AG10803 (cell line): ENCODE results near the gene TRABD2A.

Experiments used
- DNase-seq: peaks from one replicate; pipeline ENCODE4 v3.0.0; 2010; ENCODE audit warnings: low read depth
- H3K4me3 ChIP-seq: 2 replicates; pipeline ENCODE4 v1.5.1; 2011; ENCODE audit warnings: mild to moderate bottlenecking, low read length, control low read depth
- TF ChIP-seq, protein P1 (sequence below): conservative IDR thresholded peaks from 2 replicates; pipeline ENCODE4 v1.5.1; 2011; ENCODE audit warnings: mild to moderate bottlenecking, low read length, control low read depth, inconsistent platforms

TRABD2A gene

DNA sequence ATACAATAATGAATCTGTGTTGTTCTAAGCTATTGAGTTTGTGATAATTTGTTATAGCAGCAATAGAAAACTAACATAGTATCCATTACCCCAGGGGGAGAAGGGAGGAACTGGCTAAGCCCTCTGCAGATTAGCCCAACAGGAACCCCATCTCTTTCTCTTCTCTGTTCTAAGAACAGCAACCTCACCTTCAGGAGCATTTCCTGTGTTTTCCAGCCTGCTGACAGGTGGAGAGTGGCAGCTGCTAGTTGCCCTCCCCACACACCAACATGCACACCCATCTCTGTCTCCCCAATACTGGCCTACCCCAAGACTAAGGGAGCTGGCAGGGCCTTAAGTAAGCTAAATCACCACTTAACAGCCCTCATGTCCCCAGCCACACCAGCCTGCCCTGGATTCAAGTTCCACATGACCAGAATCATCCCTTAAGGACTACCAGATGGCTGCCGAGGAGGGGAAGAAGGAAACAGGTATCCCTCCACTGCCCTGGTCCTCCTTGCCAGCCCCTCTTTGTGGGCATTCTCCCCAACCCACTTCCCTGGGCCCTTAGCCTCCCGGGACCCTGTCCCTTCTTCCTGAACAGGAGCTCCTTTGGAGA is 52.8 kb downstream of the TRABD2A start:
- TF ChIP-seq, protein P1, sequence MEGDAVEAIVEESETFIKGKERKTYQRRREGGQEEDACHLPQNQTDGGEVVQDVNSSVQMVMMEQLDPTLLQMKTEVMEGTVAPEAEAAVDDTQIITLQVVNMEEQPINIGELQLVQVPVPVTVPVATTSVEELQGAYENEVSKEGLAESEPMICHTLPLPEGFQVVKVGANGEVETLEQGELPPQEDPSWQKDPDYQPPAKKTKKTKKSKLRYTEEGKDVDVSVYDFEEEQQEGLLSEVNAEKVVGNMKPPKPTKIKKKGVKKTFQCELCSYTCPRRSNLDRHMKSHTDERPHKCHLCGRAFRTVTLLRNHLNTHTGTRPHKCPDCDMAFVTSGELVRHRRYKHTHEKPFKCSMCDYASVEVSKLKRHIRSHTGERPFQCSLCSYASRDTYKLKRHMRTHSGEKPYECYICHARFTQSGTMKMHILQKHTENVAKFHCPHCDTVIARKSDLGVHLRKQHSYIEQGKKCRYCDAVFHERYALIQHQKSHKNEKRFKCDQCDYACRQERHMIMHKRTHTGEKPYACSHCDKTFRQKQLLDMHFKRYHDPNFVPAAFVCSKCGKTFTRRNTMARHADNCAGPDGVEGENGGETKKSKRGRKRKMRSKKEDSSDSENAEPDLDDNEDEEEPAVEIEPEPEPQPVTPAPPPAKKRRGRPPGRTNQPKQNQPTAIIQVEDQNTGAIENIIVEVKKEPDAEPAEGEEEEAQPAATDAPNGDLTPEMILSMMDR = no peak
- H3K4me3 ChIP-seq = no peak overlapping the region
- DNase-seq = no peak

DNA sequence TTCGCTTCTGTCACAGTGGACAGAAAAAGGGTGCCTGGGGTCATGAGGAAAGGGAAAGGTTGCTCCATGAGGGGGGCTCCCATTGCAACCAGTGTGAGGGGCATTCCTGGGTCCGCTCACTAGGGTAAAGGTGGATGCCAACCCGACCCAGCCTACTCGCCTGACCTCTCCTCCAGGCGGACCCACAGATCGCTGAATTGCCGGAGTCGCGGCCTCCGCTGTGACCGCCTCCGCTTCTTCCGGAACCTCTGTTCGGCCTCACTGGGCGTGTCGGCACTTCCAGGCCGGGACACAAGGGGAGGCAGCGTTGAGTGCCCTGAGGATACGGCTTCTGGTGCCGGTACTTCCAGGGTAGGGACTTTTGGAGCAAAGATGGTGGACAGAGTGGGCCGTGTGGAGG is 57.1 kb downstream of the TRABD2A start:
- no peak overlapping the region for H3K4me3 ChIP-seq
- DNase-seq = no peak
- TF ChIP-seq, protein P1 = no peak

DNA sequence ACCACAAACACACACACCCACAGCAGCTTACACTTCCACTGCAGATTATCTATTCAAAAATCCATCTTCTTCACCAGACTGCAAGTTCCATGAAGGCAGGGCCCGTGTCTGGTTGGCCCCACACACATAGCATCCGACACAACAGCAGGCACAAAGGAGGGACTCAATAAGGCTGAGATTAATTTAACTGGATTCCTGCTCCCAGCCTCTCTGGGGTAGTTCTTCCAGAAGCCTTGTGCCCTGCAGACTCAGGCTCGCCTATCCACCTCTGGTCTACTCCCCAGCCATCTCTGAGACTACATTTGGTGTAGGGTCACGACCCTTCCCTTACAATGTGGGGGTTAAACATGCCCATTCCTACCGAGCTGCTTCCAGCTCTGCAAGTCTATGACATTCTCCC is 57.7 kb downstream of the TRABD2A start:
- DNase-seq = no peak
- H3K4me3 ChIP-seq = no peak overlapping the region
- TF ChIP-seq, protein P1 = no peak

DNA sequence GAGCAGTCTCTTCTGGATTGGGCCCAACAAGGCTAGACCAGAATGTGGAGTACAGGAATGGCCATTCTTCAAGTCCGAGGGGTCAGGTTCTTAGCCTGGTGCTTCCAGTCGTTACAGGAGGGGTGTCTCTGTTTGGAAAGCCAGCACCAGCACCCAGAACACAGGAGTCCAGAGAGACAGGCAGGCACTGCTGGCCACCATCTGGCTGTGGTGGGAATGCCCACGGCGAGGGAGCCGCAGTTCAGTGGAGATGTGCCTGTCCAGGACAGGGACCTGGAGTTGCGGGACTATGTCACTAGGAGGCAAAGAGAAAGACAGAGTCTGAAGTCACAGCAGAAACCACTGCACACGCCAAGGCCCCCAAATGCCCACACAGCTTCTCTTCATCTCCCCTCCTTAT is 59.1 kb downstream of the TRABD2A start:
- no peak overlapping the region for H3K4me3 ChIP-seq
- TF ChIP-seq, protein P1 = no peak

DNA sequence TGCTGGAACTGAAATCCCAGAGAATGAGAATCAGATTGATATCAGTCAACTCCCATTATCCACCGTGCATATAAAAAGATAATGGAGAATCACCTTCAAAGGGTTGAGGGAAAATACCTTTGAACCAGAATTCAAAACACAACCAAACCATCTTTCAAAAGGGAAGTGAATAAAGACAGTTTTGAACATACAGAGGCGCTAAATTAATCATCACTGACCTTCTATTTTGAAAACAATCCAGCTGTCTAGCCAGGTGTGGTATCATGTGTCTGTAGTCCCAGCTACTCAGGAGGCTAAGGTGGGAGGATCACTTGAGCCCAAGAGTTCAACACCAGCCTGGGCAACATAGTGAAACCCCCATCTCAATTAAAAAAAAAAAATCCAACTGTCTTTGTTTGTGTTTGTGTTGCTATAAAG is 63.6 kb downstream of the TRABD2A start:
- DNase-seq = no peak
- TF ChIP-seq, protein P1 = no peak
- no peak overlapping the region for H3K4me3 ChIP-seq

More for the DNA sequence above, 59.1 kb downstream of the TRABD2A start:
- no peak for DNase-seq

DNA sequence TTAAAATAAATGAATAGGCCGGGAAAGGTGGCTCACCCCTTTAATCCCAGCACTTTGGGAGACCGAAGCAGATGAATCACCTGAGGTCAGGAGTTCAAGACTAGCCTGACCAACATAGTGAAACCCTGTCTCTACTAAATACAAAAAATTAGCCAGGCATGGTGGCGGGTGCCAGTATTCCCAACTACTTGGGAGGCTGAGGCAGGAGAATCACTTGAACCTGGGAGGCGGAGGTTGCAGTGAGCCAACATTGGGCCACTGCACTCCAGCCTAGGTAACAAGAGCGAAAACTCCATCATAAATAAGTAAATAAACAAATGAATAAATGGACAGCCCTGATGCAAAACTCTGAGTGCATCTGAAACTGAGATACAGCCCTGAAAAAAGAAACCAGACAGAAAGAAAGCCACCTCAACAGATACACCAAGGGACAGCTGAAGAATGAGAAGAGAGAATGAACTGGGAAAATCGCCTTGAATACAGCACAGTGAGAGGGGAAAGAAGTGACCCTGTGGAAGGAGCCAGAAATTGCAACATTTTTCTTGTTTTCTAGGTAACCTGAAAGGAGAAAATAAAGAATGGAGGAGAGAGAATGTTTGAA is 64.4 kb downstream of the TRABD2A start:
- DNase-seq = no peak
- no peak overlapping the region for H3K4me3 ChIP-seq
- TF ChIP-seq, protein P1 = no peak

DNA sequence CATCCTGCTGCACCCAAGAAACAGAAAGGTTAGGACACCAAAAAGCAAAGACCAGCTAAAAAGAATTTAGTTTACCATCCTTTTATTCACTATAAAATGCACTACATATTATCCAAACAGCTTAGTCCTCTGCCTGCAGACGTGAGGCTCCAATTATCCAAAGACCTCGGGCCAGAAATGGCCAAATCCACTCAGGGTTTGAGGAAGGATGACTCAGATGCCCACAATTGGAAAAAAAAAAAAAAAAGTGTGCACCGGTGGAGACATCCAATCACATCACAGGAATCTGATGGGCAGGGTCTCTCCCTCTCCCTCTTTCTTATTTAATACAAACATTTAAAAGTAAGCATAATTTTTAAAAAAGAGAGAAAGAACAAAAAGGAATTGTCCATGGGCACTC is 65.7 kb downstream of the TRABD2A start:
- TF ChIP-seq, protein P1 = no peak
- DNase-seq = peak; percentile 50
- no peak overlapping the region for H3K4me3 ChIP-seq
